Thoracic aorta (tissue), 2 donors: ENCODE results near the gene SHOC2. TPM values are rescaled to one million over a fixed set of nuclear protein-coding genes. Genes with fewer than 3 reads are reported as not detected.

Experiments
- ATAC-seq: fragments of 150-250 bp; one replicate; pipeline ENCODE4 v1.8.0; 2017; ENCODE audit warnings: low read depth; ENCODE audit not compliant: insufficient number of reproducible peaks, low FRiP score
- DNase-seq: peaks from one replicate; pipeline ENCODE4 v3.0.0-alpha.2; 2020; ENCODE audit warnings: low spot score
- H3K27ac ChIP-seq, 2 donors: fragments of 200-600 bp; sonication (generic); 1 replicate in 1 of 2; 2 replicates in 1 of 2; pipeline ENCODE4 v1.5.1; 2016; ENCODE audit warnings: mild to moderate bottlenecking in 2 of 2, moderate library complexity in 2 of 2
- H3K27me3 ChIP-seq: fragments of 200-600 bp; sonication (generic); replicated peaks from 2 replicates; pipeline ENCODE4 v1.6.0; 2016; ENCODE audit warnings: mild to moderate bottlenecking; ENCODE audit not compliant: insufficient read depth
- H3K36me3 ChIP-seq: fragments of 200-600 bp; sonication (generic); one replicate; pipeline ENCODE4 v1.5.1; 2016
- H3K4me1 ChIP-seq, 2 donors: fragments of 200-600 bp; sonication (generic); 1 replicate in 1 of 2; 2 replicates in 1 of 2; pipeline versions ENCODE4 v1.5.1 to v1.6.0; 2016; ENCODE audit warnings: low read depth in 2 of 2, mild to moderate bottlenecking in 1 of 2; ENCODE audit not compliant: control insufficient read depth in 1 of 2
- H3K4me3 ChIP-seq: fragments of 200-600 bp; sonication (generic); 2 replicates; pipeline ENCODE4 v1.5.1; 2016; ENCODE audit warnings: mild to moderate bottlenecking
- H3K9me3 ChIP-seq: fragments of 200-600 bp; sonication (generic); 2 replicates; pipeline ENCODE4 v1.5.1; 2016
- CTCF ChIP-seq: fragments of 200-600 bp; sonication (generic); IDR thresholded peaks from one replicate; pipeline ENCODE4 v1.5.1; 2019; ENCODE audit warnings: antibody characterized with exemption
- total RNA-seq, 2 donors: library from RNA; depleted of rRNA; stranded (reverse); fragments of >200 nt; gene quantifications; one replicate each; pipeline versions ENCODE4 v1.1.0 to v1.2.3, GENCODE V29; 2016

Gene SHOC2
- total RNA-seq, 2 donors from 2014 or later = 41.6 to 115 TPM

- TF ChIP-seq CTCF = no peak
- no peaks in the 10 kb centered on the region for H3K36me3 ChIP-seq
- no peak for DNase-seq
- peak overlapping the region in 1 of 2 donors; percentile 57 for H3K27ac ChIP-seq
- no peak for ATAC-seq
- H3K4me1 ChIP-seq = peaks cover 33 to 49% of the 10 kb centered on the region in 2 donors
- peak overlapping the region; percentile 47 for H3K4me3 ChIP-seq
- H3K9me3 ChIP-seq = no peaks in the 10 kb centered on the region
- no peaks in the 10 kb centered on the region for H3K27me3 ChIP-seq
Measured at GRCh38 chr10:110881247-110881646, 38.2 kb upstream of the SHOC2 start.

GRCh38 chr10:110881905-110882304 lies 37.5 kb upstream of the SHOC2 start:
- no peak for TF ChIP-seq CTCF
- peak overlapping the region in 1 of 2 donors; percentile 57 for H3K27ac ChIP-seq
- peaks cover 33 to 49% of the 10 kb centered on the region in 2 donors for H3K4me1 ChIP-seq
- H3K27me3 ChIP-seq = no peaks in the 10 kb centered on the region
- peak overlapping the region; percentile 47 for H3K4me3 ChIP-seq
- no peak for DNase-seq
- no peaks in the 10 kb centered on the region for H3K36me3 ChIP-seq
- H3K9me3 ChIP-seq = no peaks in the 10 kb centered on the region
- ATAC-seq = no peak

- peaks cover 5% of the 10 kb centered on the region for H3K36me3 ChIP-seq
Measured at GRCh38 chr10:110883924-110884323, 35.5 kb upstream of the SHOC2 start.

GRCh38 chr10:110885932-110886674 lies 33.3 kb upstream of the SHOC2 start:
- peaks cover 22 to 35% of the 10 kb centered on the region in 2 donors for H3K4me1 ChIP-seq
- peaks cover 16% of the 10 kb centered on the region for H3K36me3 ChIP-seq
- no peak for TF ChIP-seq CTCF
- no peaks in the 10 kb centered on the region for H3K27me3 ChIP-seq
- DNase-seq (no peak), ATAC-seq (no peak)
- H3K9me3 ChIP-seq = no peaks in the 10 kb centered on the region
- no peak overlapping the region for H3K27ac ChIP-seq
- no peak overlapping the region for H3K4me3 ChIP-seq

More at GRCh38 chr10:110883924-110884323, 35.5 kb upstream of the SHOC2 start:
- DNase-seq (no peak), ATAC-seq (no peak)
- H3K9me3 ChIP-seq = no peaks in the 10 kb centered on the region
- peaks cover 31 to 44% of the 10 kb centered on the region in 2 donors for H3K4me1 ChIP-seq
- H3K4me3 ChIP-seq = peak overlapping the region; percentile 47
- no peak for TF ChIP-seq CTCF
- H3K27ac ChIP-seq = peak overlapping the region in 1 of 2 donors; percentile 5
- H3K27me3 ChIP-seq = no peaks in the 10 kb centered on the region

- Histone ChIP-seq H3K27me3 (no peaks in the 10 kb centered on the region), H3K4me3 (no peak overlapping the region), H3K27ac (no peak overlapping the region), H3K9me3 (no peaks in the 10 kb centered on the region), H3K36me3 (peaks cover 16% of the 10 kb centered on the region), H3K4me1 (peaks cover 14 to 22% of the 10 kb centered on the region in 2 donors)
- ATAC-seq (no peak), DNase-seq (no peak)
- no peak for TF ChIP-seq CTCF
Measured at GRCh38 chr10:110887560-110887959, 31.8 kb upstream of the SHOC2 start.
